SIG-M5 treated with dmso at 0.1 percent for 504 hours (cell line): Measurements from ENCODE around the gene CPSF3.

ENCODE experiments used
- DNase-seq: peaks from one replicate; lab custom pipeline; 2025; ENCODE audit not compliant: unreplicated experiment; lab: John Stamatoyannopoulos, UW

Gene CPSF3

DNA sequence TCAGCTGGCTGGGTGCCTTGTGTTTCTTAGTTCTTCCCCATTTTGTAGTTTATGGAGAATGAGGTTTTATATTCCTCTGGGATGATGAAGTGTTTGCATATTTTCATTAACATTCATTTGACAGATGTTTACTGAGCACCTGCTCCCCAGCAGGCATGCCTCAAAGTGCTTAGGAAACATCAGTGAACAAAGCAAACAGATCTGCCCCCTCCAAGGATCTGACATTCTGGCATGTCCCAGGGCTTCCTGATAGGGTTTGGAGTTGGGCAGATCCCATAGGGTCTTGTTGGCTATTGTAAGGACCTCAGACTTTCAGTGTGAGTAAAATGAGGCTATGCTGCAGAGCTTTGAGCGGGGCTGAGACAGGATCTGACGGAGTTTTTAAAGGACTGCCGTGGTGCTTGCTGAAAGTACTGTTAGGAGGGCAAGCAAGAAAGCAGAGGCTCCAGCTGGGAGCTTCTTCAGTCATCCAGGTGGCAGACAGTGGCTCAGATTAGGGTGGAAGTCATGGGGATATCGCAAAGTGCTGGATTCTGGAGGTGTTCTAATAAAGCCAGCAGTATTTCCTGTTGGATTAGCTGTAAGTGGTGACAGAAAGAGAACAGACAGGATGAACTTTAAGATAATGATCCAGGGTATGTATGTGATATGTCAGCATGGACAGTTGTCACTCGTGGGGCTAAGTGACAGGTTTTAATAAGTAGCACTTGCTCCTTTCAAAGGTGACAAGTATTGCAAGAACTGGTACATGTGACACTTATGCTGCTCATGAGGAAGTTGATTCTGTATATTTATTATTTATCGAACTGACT, 39.6 kb downstream of the CPSF3 start:
- DNase-seq, result no peak

DNA sequence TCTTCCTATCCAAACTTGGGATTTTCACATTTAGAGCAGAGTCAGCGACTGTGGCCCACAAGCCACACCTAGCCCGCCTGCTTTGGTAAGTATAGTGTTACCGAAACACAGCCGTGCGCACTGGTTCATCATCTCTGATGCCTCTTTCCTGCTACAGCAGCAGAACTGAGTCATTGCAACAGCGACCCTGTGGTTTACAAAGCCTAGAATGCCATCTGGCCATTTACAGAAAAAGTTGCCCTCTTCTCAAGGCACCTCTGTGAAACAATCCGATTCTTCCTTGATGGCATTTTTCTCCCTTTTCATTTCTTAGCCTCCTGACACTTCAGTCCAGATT, 40.2 kb downstream of the CPSF3 start:
- DNase-seq, result peak; percentile 28

DNA sequence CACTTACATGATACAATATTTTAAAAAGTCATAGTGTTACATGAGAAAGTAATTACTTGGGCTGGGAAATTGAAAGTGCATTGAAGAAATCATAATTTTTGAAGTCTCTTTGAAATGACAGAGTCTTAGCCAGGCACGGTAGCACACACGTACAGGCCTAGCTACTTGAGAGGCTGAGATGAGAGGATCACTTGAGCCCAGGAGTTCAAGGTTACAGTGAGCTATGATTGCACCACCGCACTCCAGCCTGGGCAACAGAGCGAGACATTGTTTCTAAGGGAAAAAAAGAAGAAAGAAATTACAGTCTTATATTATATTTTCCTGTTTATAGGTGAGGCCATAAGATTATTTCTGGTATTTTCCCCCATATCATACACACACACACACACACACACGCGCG, 41.7 kb downstream of the CPSF3 start:
- DNase-seq, result no peak

DNA sequence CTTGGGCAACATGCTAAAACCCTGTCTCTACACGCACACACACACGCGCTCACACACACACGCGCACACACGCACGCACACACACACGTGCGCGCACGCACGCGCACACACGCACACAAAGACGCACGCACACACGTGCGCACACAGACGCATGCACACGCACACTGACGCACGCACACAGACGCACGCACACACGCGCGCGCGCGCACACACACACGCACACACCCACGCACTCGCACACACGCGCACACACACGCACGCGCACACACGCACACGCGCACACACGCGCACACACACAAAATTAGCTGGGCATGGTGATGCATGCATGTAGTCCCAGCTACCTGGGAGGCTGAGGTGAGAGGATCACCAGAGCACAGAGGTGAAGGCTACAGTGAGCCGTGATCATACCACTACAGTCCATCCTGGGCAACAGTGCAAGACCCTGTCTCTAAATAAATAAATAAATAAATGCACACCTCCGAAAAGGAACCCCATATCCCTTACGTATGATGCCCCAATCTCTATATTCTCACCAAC, 42.8 kb downstream of the CPSF3 start:
- DNase-seq, result no peak

- no peak for DNase-seq
These were observed 44.2 kb downstream of the CPSF3 start for GRCh38 chr2:9467687-9468086.

GRCh38 chr2:9471206-9471605, 47.8 kb downstream of the CPSF3 start:
- DNase-seq, result no peak

DNA sequence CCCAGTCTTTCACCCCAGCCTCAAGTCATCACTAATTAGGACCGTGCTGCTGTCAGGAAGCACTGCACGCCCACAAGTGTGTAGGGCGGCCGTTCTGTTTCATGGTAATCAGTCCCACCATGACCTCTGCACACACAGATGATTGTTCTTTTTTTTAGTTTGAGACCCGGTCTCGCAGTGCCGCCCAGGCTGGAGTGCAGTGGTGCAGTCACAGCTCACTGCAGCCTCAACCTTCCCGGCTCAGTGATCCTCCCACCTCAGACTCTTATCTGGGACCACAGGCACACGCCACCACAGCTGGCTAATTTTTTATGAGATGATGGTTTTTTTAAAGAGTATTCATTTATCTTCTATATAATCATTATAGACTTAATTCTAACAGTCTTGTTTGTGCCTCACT, 49.1 kb downstream of the CPSF3 start:
- no peak for DNase-seq

DNA sequence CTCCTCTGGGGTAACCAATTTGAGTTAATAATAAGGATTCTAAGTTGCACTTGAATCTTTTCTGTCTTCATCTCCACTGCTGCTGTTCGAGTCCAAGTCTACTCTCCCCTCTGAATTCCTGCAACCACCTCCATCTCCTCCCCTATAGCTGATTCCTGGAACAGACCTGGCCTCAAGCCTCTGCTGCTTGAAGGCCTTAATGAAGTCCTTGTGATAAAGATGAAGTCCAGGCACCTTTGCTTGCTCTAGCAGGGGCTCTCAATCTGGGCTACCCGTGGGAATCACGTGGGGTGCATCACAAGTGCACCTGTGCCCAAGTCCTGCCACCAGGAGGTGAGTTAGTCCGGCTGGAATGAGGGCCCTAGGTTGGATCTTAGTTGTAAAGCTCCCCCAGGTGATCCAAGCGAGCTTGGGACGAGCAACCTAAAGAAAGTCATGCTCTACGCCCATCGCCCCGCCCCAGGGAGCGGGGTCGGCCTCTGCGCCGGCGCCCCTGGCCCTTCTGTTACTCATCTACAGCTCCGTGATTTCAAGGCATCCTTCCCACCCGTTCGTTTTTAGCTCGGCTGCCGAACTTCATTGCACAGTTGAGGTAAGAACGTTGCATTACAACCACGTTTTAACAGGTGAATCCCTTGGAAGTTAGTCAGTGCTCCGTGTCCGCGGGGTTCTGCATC, 50.0 kb downstream of the CPSF3 start:
- peak; percentile 19 for DNase-seq

DNA sequence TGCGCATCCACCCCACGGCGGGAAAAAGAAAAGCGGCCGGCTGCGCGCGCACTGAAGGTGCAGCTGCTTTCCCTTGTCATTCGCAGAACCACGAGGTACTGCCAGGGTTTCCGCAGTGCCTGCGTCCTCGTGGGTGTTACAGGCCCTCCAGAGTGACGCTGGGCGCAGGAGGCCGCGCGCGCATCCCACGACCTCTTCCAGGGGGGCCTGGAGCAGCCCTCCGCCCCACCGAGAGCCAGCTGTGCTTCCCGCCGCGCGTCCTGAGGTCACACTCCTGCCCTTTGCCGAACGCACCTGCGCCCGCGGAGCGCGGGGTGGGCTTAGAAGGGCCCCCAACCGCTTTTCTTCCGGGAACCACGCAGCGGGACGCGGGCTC, 50.5 kb downstream of the CPSF3 start:
- no peak for DNase-seq

- peak; percentile 7 for DNase-seq
These were observed 51.1 kb downstream of the CPSF3 start, which contains the start of gene IAH1 for GRCh38 chr2:9474361-9475057. IAH1 (plus strand) TSS chr2:9474551; CDS start chr2:9474567, 16 bp downstream.

DNA sequence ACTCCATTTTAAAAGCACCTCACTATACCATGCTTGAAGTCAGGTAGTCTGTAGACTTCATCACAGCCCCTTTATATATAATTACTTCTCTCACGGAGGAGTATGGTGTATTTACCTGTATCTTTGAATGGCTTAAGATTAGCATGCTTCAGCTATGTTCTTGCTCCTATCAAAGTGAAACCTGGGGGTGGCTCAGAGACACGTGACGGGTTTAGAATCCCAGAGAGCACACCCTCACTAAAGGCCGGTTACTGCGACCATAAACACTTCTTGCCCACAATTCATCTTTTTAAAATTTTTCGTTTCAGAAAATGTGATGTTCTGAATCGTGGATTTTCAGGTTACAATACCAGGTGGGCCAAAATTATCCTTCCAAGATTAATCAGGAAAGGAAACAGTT, 54.5 kb downstream of the CPSF3 start:
- no peak for DNase-seq

- DNase-seq, result no peak
These were observed 55.1 kb downstream of the CPSF3 start for GRCh38 chr2:9478526-9478925.

GRCh38 chr2:9480157-9480556, 56.7 kb downstream of the CPSF3 start:
- no peak for DNase-seq

DNA sequence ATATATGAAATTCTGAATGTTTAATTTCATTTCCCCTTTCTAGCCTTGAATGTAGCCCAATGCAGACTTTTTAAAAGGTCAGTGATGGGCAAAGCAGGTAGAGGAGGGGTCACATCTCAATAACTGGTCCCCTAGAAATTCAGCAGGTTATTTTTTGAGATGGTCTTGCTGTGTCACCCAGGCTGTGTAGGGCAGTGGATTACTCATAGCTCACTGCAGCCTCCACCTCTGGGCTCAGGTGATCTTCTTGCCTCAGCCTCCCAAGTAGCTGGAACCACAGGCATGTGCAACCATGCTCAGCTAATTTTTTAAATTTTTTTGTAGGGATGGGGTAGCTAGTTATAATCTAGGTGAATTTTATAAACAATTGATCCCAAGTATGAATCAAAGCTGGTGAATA, 59.7 kb downstream of the CPSF3 start:
- DNase-seq, result no peak

GRCh38 chr2:9484533-9484932, 61.1 kb downstream of the CPSF3 start:
- no peak for DNase-seq

DNA sequence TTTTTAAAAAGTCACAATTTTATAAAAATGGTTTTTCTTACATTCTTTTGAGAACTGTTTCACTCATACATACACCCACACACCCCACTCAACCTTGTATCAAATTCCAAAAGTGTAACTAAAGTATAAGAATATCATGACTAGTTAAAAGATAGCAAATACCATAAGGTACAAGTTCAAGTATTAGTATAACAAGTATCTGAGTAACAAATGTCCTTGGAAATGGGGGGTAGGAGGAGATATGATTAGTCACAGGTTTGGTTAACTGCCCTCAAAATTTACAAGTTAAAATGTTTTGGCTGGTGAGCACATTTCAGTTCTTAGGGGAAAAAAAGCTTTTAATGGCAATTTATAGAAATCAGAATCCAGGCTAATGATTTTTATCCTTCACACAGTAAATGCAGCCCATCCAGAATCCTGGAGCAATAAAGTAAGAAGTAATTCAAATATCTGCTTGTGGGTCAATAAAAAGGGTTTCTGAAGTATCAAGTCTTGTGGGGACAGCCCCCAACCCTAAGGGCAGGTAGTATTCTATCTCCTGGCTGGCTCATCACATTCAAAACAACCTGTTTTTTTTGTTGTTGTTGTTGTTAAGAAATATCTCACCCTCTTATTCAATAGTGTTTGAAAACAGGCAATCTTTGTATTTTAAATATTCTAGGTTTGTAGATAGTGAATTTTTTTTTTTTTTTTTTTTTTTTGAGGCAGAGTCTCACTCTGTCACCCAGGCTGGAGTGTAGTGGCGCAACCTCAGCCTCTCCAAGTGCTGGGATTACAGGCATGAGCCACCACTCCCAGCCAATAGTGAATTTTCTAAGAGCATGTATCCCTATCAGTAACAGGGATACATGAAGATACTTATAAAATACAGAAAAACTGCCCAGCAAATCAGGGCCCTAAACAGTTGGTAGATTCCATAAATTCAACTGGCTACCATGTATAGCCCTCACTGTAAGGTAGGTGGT, 65.4 kb downstream of the CPSF3 start:
- DNase-seq, result no peak

GRCh38 chr2:9490789-9491188, 67.3 kb downstream of the CPSF3 start:
- DNase-seq, result no peak

DNA sequence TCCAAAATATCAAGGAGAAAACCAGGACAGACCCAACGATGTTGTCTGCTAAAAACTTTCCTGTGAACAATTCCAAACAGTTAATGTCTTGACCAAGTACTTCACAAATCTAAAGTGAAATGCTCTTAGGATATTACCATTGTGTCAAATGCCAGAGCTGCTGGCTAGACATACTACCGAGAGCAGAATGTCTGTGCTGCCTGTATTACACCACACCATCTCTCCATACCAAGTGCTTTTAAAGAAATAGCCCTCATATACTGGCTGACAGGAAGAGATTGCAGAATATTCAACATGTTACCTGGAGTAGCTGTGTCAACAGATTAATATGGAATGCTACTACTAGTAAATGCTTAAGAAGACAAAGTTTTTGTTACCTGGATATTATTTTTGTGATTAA, 69.5 kb downstream of the CPSF3 start:
- no peak for DNase-seq

GRCh38 chr2:9493478-9493877, 70.0 kb downstream of the CPSF3 start:
- no peak for DNase-seq

DNA sequence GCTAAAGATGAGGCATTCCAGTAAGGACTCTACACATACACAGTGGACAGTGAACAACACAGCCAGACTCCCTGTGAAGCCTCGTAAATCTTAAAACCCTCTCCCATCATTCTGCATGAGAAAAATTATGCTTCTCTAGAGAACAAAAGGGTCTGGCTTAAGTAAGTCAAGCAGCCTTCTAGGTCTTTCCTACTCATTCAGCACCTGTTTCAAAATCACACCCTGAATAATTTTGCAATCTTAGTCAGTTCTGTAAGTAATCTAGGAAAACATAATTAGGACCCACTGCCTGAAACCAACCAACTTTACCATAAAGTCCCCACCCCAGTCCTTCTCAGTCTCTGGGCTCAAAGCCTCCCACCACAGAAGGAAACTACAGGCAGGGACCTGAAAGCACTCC, 70.6 kb downstream of the CPSF3 start:
- DNase-seq, result no peak

DNA sequence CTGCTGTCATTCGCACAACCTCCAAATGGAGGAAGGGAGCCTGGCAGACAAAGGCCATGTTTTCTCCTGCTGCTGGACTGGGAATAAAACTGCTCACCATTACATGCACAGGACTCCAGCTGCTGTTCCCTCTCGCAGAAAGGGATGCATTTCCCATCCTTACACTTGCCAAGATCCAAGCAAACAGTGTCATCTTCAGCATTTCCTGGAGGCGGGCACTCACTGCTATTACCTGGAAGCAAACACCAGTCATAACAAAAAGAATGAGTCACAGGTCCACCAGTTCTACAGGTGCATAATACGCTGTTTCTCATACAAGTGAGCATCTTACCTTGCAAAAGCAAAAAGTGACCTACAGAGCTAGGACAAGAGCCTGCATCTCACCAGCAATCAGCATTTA, 73.6 kb downstream of the CPSF3 start:
- peak; percentile 20 for DNase-seq
